GM19395 (cell line): Measurements from ENCODE around the gene ARHGDIB.
A peak's percentile ranks its signal among the peaks of the same experiment; 100 is the strongest.

Experiments
- ATAC-seq: cut with Tn5 transposase; IDR thresholded peaks from one replicate; pipeline ENCODE4 v1.9.1; 2021; ENCODE audit warnings: mild to moderate bottlenecking, moderate library complexity; ENCODE audit not compliant: unreplicated experiment

The ARHGDIB gene

GRCh38 chr12:14984036-14984435 lies 22.6 kb upstream of the ARHGDIB start:
- ATAC-seq: no peak

GRCh38 chr12:14982991-14983390 lies 21.6 kb upstream of the ARHGDIB start:
- ATAC-seq: peak; percentile 55

GRCh38 chr12:14982562-14982961 lies 21.2 kb upstream of the ARHGDIB start:
- ATAC-seq: no peak

- ATAC-seq: no peak
Measured at GRCh38 chr12:14981049-14981448, 19.6 kb upstream of the ARHGDIB start.

GRCh38 chr12:14979468-14979867 lies 18.1 kb upstream of the ARHGDIB start:
- ATAC-seq: no peak

- no peak for ATAC-seq
Measured at GRCh38 chr12:14976658-14977057, 15.3 kb upstream of the ARHGDIB start.

GRCh38 chr12:14975457-14975856 lies 14.1 kb upstream of the ARHGDIB start:
- ATAC-seq: no peak

GRCh38 chr12:14974633-14975032 lies 13.2 kb upstream of the ARHGDIB start:
- no peak for ATAC-seq

GRCh38 chr12:14972816-14973215 lies 11.4 kb upstream of the ARHGDIB start, which contains the start of gene PDE6H:
Gene PDE6H, plus strand, starts transcription at chr12:14973042. Its CDS starts 4,971 bp downstream, at chr12:14978013.
- no peak for ATAC-seq

GRCh38 chr12:14970473-14970872 lies 9.1 kb upstream of the ARHGDIB start:
- no peak for ATAC-seq

GRCh38 chr12:14968478-14968877 lies 7.1 kb upstream of the ARHGDIB start:
- ATAC-seq: no peak

- ATAC-seq: no peak
Measured at GRCh38 chr12:14965221-14965620, 3.8 kb upstream of the ARHGDIB start.

- no peak for ATAC-seq
Measured at GRCh38 chr12:14964406-14964805, 3.0 kb upstream of the ARHGDIB start.

- no peak for ATAC-seq
Measured at GRCh38 chr12:14963520-14963919, 2.1 kb upstream of the ARHGDIB start.

GRCh38 chr12:14962797-14963196 lies 1.4 kb upstream of the ARHGDIB start:
- ATAC-seq: no peak

GRCh38 chr12:14962153-14962539 lies 745 bp upstream of the ARHGDIB start:
- ATAC-seq: no peak

- peak; percentile 45 for ATAC-seq
Measured at GRCh38 chr12:14960548-14961465, 594 bp downstream of the ARHGDIB start.

GRCh38 chr12:14959916-14960496 lies 1.4 kb downstream of the ARHGDIB start:
- ATAC-seq: no peak

GRCh38 chr12:14959463-14959862 lies 1.9 kb downstream of the ARHGDIB start:
- no peak for ATAC-seq

GRCh38 chr12:14959126-14959440 lies 2.3 kb downstream of the ARHGDIB start:
- no peak for ATAC-seq

GRCh38 chr12:14958361-14959125 lies 2.9 kb downstream of the ARHGDIB start:
- ATAC-seq: no peak
